HepG2 (cell line): ENCODE results near the gene TMEM132D. TPM values are rescaled to one million over a fixed set of nuclear protein-coding genes. Genes with fewer than 3 reads are reported as not detected.

Experiments
- ATAC-seq: fragments of 200-7000 bp; cut with Tn5 transposase; 3 replicates; pipeline ENCODE4 v1.9.1; 2020; ENCODE audit warnings: mild to moderate bottlenecking, moderate library complexity
- BruUV-seq: library from RNA; stranded (reverse); fragments of 400-500 nt; replicated peaks from 2 replicates; lab custom pipeline; 2021; lab: Mats Ljungman, UMichigan
- CTCF ChIA-PET: fragments of 300-600 bp; formaldehyde crosslinking; extraction: SDS; loops from one replicate; lab custom pipeline; 2021; ENCODE audit warnings: low total read pairs, inconsistent platforms, low intra/inter-chr PET ratio; lab: Yijun Ruan, JAX
- POLR2A ChIA-PET: fragments of 350-600 bp; sonication (Branson Sonifier 250); formaldehyde crosslinking; loops from one replicate; lab custom pipeline; 2020; ENCODE audit warnings: antibody characterized with exemption, inconsistent platforms; lab: Yijun Ruan, JAX
- DNase-seq: peaks from one replicate; pipeline ENCODE4 v3.0.0-alpha.2; 2015; ENCODE audit warnings: low spot score
- FAIRE-seq: peaks from 3 replicates; lab custom pipeline; 2011; peaks lifted over from hg19 to GRCh38; lab: Jason Lieb, UNC
- H2AFZ ChIP-seq: one replicate; pipeline ENCODE4 v1.6.1; 2011; ENCODE audit warnings: low read length, inconsistent platforms
- H3K27ac ChIP-seq: fragments of 300-600 bp; 3 replicates; pipeline ENCODE4 v1.8.0; 2011; ENCODE audit warnings: mixed run types, mild to moderate bottlenecking, mixed read lengths, low read length, inconsistent platforms; ENCODE audit not compliant: insufficient read depth; ENCODE audit errors: extremely low read length
- H3K27me3 ChIP-seq, 2 experiments: fragments of 200-600 bp in 1 of 2; 2 replicates in 1 of 2; 3 replicates in 1 of 2; pipeline versions ENCODE4 v1.6.0 to v1.8.0; 2011; ENCODE audit warnings: low read length in 2 of 2, mild to moderate bottlenecking in 2 of 2, moderate library complexity in 2 of 2, inconsistent platforms in 1 of 2; ENCODE audit not compliant: insufficient read depth in 2 of 2, control insufficient read depth in 1 of 2
- H3K36me3 ChIP-seq, 2 experiments: fragments of 200-600 bp in 1 of 2; replicated peaks in 1 of 2; 2 replicates in 1 of 2; 3 replicates in 1 of 2; pipeline versions ENCODE4 v1.5.1 to v1.8.0; 2011; ENCODE audit warnings: low read length in 2 of 2, inconsistent platforms in 1 of 2; ENCODE audit not compliant: insufficient read depth in 2 of 2, control insufficient read depth in 1 of 2
- H3K4me1 ChIP-seq: 2 replicates; pipeline ENCODE4 v1.5.1; 2012; ENCODE audit warnings: low read length, inconsistent platforms; ENCODE audit not compliant: insufficient read depth
- H3K4me2 ChIP-seq: 2 replicates; pipeline ENCODE4 v1.6.0; 2011; ENCODE audit warnings: low read depth, low read length, inconsistent platforms
- H3K4me3 ChIP-seq, 3 experiments: fragments of 200-600 bp in 1 of 3; sonication (generic), shearing (Covaris generic) in 1 of 3; replicated peaks in 1 of 3; 2 replicates each; pipeline ENCODE4 v1.5.1; 2011 to 2016; ENCODE audit warnings: low read length in 3 of 3, inconsistent platforms in 2 of 3, low read depth in 2 of 3, mild to moderate bottlenecking in 2 of 3, control low read depth in 1 of 3, mixed read lengths in 1 of 3; ENCODE audit not compliant: insufficient read depth in 1 of 3
- H3K79me2 ChIP-seq: one replicate; pipeline ENCODE4 v1.6.1; 2011; ENCODE audit warnings: low read length, inconsistent platforms; ENCODE audit not compliant: insufficient read depth
- H3K9ac ChIP-seq: 2 replicates; pipeline ENCODE4 v1.6.0; 2011; ENCODE audit warnings: mild to moderate bottlenecking, low read depth, low read length, inconsistent platforms; ENCODE audit not compliant: insufficient read depth
- H3K9me3 ChIP-seq: 2 replicates; pipeline ENCODE4 v1.5.1; 2012; ENCODE audit warnings: mild to moderate bottlenecking, low read length
- H4K20me1 ChIP-seq: 2 replicates; pipeline ENCODE4 v1.6.0; 2011; ENCODE audit warnings: inconsistent platforms, mild to moderate bottlenecking, low read length, moderate library complexity; ENCODE audit not compliant: insufficient read depth
- EEA1 ChIP-seq: sonication (generic); formaldehyde crosslinking; IDR thresholded peaks from 2 replicates; pipeline ENCODE4 v1.5.1; 2020; ENCODE audit warnings: mild to moderate bottlenecking, missing genetic modification reagents, borderline replicate concordance
- FOXC1 ChIP-seq: sonication (generic); formaldehyde crosslinking; IDR thresholded peaks from 2 replicates; pipeline ENCODE4 v1.8.0; 2022; ENCODE audit warnings: mild to moderate bottlenecking, missing genetic modification reagents, borderline replicate concordance
- KMT2B ChIP-seq: IDR thresholded peaks from 2 replicates; pipeline ENCODE4 v1.6.1; 2016; ENCODE audit warnings: missing genetic modification reagents, missing compliant biosample characterization
- NCOR1 ChIP-seq: fragments of 200-600 bp; sonication (generic); IDR thresholded peaks from 2 replicates; pipeline ENCODE4 v1.7.0; 2017; ENCODE audit warnings: antibody characterized with exemption, low read length, borderline replicate concordance
- NFKB2 ChIP-seq: sonication (generic); formaldehyde crosslinking; IDR thresholded peaks from 2 replicates; pipeline ENCODE4 v1.4.0; 2020; ENCODE audit warnings: missing genetic modification reagents, borderline replicate concordance
- NFKBIZ ChIP-seq: IDR thresholded peaks from 2 replicates; pipeline ENCODE4 v1.6.1; 2018; ENCODE audit warnings: missing genetic modification reagents, missing compliant biosample characterization
- RCOR2 ChIP-seq: IDR thresholded peaks from 2 replicates; pipeline ENCODE4 v1.6.1; 2016; ENCODE audit warnings: missing biosample characterization, missing genetic modification reagents
- SRSF1 ChIP-seq: fragments of 200-400 bp; formaldehyde crosslinking; optimal IDR thresholded peaks from 2 replicates; pipeline ENCODE3; 2017; ENCODE audit warnings: mild to moderate bottlenecking, low read depth, low read length, moderate library complexity
- STAG1 ChIP-seq: sonication (generic); formaldehyde crosslinking; IDR thresholded peaks from 2 replicates; pipeline ENCODE4 v1.4.0; 2020; ENCODE audit warnings: missing genetic modification reagents
- ZFP1 ChIP-seq: IDR thresholded peaks from 2 replicates; pipeline ENCODE4 v1.6.1; 2016
- ZNF17 ChIP-seq: sonication (generic); formaldehyde crosslinking; IDR thresholded peaks from 2 replicates; pipeline ENCODE4 v1.5.0; 2020; ENCODE audit warnings: mild to moderate bottlenecking, missing genetic modification reagents
- ZNF235 ChIP-seq: sonication (generic); formaldehyde crosslinking; IDR thresholded peaks from 2 replicates; pipeline ENCODE4 v1.8.1; 2023; ENCODE audit warnings: mild to moderate bottlenecking, missing genetic modification reagents, borderline replicate concordance
- ZNF407 ChIP-seq: sonication (generic); formaldehyde crosslinking; IDR thresholded peaks from one replicate; pipeline ENCODE4 v1.5.1; 2020; ENCODE audit warnings: mild to moderate bottlenecking, missing genetic modification reagents; ENCODE audit errors: not compliant biosample characterization
- ZNF577 ChIP-seq: sonication (generic); formaldehyde crosslinking; IDR thresholded peaks from 2 replicates; pipeline ENCODE4 v1.4.0; 2020; ENCODE audit warnings: mild to moderate bottlenecking, low read depth, missing genetic modification reagents, borderline replicate concordance
- ZNF746 ChIP-seq: sonication (generic); formaldehyde crosslinking; IDR thresholded peaks from 2 replicates; pipeline ENCODE4 v1.8.0; 2022; ENCODE audit warnings: mild to moderate bottlenecking, missing genetic modification reagents
- WGBS: methylation state at CpG from one replicate; pipeline ENCODE4 v1.1.6; 2017; ENCODE audit warnings: low lambda C conversion rate; 5-methylcytosine and 5-hydroxymethylcytosine counted together
- in situ Hi-C: cut with HindIII; loops from 2 replicates; pipeline ENCODE4 v1.10.0; 2017; ENCODE audit warnings: low pct_unique_long_range_greater_than_20kb; ENCODE audit not compliant: extremely low pct_ligation_motif_present
- intact Hi-C: fragments of 100-400 bp; cut with micrococcal nuclease; formaldehyde crosslinking; loops from one replicate; pipeline ENCODE4 v1.10.0; 2022; ENCODE audit not compliant: unreplicated experiment
- polyA plus RNA-seq, 8 experiments: library from polyadenylated mRNA; depleted of rRNA in 3 of 8; stranded (reverse) in 7 of 8; unstranded in 1 of 8; fragments of >200 nt; fragmentation: Illumina TruSeq in 4 of 8; extraction: Trizol in 4 of 8; gene quantifications; 2 replicates each; pipeline versions ENCODE4 v1.2.1 to v1.2.3, GENCODE V29; 2011 to 2016; ENCODE audit warnings: low read depth in 4 of 8, missing spikeins in 1 of 8, mixed read lengths in 1 of 8; ENCODE audit not compliant: insufficient read depth in 1 of 8
- total RNA-seq, 5 experiments: library from RNA; depleted of rRNA; stranded (reverse); fragments of >200 nt; fragmentation: Illumina TruSeq; extraction: Trizol; gene quantifications; 2 replicates each; pipeline ENCODE4 v1.2.3, GENCODE V29; 2016; ENCODE audit warnings: low read depth in 1 of 5
- TF ChIP-seq, protein P1 (sequence below): sonication (generic); formaldehyde crosslinking; IDR thresholded peaks from 2 replicates; pipeline ENCODE4 v1.4.0; 2020; ENCODE audit warnings: missing genetic modification reagents

The TMEM132D gene
- total and polyA plus RNA-seq, 2 of the 13 experiments (the other 11 are each of a cell fraction or from before 2014, with no cell fraction given) = not detected

DNA sequence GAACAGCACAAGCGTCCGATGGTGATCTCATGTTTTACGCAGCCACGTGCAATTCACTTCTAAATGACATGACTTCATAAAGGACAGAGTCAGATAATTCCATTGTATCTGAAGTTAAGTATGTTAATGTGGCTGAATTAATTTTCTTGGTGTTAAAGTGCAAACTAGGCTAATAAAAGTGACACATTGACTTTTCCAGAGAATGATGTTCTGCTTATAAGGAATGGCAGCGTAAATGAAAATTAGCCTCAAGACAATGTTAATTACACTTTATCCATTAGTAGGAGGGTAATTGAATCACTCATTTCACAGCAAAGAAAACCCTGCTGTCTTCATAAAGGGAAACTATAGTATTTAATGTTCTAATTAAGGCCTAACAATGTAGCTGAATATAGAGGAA lies 624.1 kb downstream of the TMEM132D start:
- no peak for FAIRE-seq
- no peaks in the 10 kb centered on the region for H4K20me1 ChIP-seq
- no TSS peak for BruUV-seq
- 28% methylated on average over 5 of the region's 5 CpGs for WGBS
- no peak for DNase-seq
- H3K79me2 ChIP-seq = no peaks in the 10 kb centered on the region
- no peaks in the 10 kb centered on the region for H3K9me3 ChIP-seq
- no peak overlapping the region for H3K9ac ChIP-seq
- no peak overlapping the region for H3K4me3 ChIP-seq
- no peaks in the 10 kb centered on the region for H3K36me3 ChIP-seq
- intact Hi-C loops = no loop called here
- in situ Hi-C loops = no loop called here
- no peak for ATAC-seq
- no peak overlapping the region for H3K4me2 ChIP-seq
- H3K27me3 ChIP-seq = peaks cover 0 to 3% of the 10 kb centered on the region in 2 experiments; a peak in 1 of 5 replicates
- CTCF ChIA-PET = no interaction called here
- no peak overlapping the region for H2AFZ ChIP-seq
- POLR2A ChIA-PET = no interaction called here
- H3K4me1 ChIP-seq = no peaks in the 10 kb centered on the region
- H3K27ac ChIP-seq = no peak overlapping the region
- TF ChIP-seq STAG1 (CRISPR knock-in tag) (no peak), NCOR1 (no peak), NFKB2 (no peak), RCOR2 (CRISPR knock-in tag) (no peak), NFKBIZ (CRISPR knock-in tag) (no peak), FOXC1 (no peak), ZFP1 (no peak), ZNF407 (CRISPR knock-in tag) (no peak), ZNF746 (CRISPR knock-in tag) (no peak), ZNF235 (CRISPR knock-in tag) (no peak), EEA1 (no peak), SRSF1 (no peak), KMT2B (CRISPR knock-in tag) (no peak), ZNF577 (CRISPR knock-in tag) (no peak), ZNF17 (CRISPR knock-in tag) (no peak)
- TF ChIP-seq, protein P1, sequence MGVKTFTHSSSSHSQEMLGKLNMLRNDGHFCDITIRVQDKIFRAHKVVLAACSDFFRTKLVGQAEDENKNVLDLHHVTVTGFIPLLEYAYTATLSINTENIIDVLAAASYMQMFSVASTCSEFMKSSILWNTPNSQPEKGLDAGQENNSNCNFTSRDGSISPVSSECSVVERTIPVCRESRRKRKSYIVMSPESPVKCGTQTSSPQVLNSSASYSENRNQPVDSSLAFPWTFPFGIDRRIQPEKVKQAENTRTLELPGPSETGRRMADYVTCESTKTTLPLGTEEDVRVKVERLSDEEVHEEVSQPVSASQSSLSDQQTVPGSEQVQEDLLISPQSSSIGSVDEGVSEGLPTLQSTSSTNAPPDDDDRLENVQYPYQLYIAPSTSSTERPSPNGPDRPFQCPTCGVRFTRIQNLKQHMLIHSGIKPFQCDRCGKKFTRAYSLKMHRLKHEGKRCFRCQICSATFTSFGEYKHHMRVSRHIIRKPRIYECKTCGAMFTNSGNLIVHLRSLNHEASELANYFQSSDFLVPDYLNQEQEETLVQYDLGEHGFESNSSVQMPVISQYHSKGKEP (CRISPR knock-in tag) = no peak
